ENCODE measurements around the gene MGMT.

Gene MGMT

DNA sequence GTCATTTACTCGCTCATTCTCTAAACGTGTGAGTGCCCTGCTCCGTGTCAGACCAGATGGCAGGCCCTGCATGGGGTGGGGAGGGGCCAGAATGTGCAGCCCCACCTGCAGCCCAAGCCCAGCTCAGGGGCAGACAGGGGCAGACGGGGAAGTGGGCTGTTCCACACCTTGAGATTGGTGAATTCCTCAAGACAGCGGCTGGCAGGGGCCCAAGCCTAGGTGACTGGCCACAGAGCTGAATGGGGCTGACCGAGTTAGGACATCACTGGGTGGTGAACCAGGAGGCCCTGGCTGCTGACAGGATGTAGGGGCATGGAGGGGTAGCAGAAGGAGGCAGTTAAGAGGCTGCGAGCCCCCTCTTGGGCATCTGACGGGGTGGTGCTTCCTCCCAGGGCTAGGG lies 79.1 kb downstream of the MGMT start:
- no peak for DNase-seq

DNA sequence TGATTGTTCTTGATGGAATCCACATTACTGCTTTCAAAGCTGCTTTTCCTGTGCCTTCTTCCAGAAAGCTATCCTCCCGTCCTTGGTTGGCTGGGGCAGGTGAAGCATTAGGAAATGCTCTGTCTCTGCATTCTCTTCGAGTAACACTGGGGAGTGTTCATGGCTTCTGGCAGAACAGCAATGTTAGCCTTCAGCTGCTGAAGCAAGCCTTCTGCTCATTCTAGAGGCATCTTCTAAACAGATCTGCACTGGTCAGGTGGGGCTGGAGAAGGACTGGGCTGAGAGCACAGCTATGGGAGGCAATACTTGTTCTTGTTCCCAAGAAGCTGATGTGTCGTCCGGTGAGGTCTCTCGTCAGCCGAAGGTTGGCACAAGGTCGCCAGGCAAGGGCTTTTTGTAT lies 80.6 kb downstream of the MGMT start:
- DNase-seq = no peak

GRCh38 chr10:129548600-129548999 lies 81.6 kb downstream of the MGMT start:
- DNase-seq = no peak

- no peak for DNase-seq
These were observed 83.0 kb downstream of the MGMT start for GRCh38 chr10:129550076-129550475.

- no peak for DNase-seq
These were observed 83.6 kb downstream of the MGMT start for GRCh38 chr10:129550658-129551057.

DNA sequence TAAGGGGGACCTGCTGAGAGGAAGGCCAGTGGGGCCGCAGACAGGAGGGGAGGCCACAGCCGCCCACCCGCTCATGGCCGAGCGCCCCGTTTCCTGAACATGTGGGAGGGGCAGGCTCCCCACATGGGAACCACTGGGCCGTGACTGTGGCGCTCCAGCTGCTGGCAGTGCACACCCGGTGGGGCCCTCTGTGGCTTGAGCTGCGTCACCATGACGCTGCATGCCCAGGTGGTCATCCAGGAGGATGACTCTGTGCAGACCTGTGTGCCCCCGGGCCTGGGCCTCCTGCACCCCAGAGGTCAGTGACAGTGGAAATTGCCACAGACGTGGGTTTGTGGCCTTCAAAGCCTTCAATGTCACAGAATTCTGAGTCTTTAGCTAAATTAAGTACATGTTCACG lies 85.1 kb downstream of the MGMT start:
- no peak for DNase-seq

GRCh38 chr10:129553928-129554327 lies 86.9 kb downstream of the MGMT start:
- DNase-seq = no peak

DNA sequence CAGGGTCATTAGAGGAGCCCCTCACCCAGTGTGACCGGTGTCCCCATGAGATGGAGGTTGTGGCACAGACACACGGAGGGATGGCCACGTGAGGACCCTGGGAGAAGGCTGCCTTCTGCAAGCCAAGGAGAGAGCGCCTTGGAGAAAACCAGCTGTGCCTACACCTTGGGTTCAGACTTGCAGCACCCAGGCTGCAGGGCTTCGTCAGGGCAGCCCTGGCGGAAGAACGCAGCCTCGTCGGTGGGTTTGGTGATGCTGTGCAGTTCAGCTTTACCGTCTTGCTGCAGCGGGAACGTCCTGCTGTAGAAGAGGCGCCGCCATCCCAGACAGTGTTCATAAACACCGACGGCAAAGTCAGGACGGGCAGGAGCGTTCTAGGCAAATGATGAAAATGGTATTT lies 89.3 kb downstream of the MGMT start:
- DNase-seq = no peak

DNA sequence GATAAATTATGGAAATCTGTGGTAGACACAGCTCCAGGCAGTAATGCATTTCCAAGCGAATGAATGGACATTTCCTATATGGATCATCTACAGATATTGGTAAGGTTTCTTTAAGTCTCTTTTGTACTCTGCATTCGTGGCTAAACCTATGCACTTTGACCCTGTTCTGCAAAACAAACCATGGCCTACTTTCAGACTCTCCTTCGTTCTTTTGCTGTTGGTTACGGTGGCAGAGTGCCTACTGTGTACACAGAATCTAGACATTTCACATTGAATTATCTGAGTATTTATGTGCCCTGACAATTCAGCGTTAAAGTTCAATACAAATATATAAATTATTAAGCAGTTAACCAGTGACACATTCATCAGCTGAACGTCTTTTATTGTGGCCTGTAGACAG lies 93.3 kb downstream of the MGMT start:
- no peak for DNase-seq

- DNase-seq = no peak
These were observed 95.4 kb downstream of the MGMT start for GRCh38 chr10:129562487-129562886.

- DNase-seq = no peak
These were observed 97.9 kb downstream of the MGMT start for GRCh38 chr10:129564923-129565322.

DNA sequence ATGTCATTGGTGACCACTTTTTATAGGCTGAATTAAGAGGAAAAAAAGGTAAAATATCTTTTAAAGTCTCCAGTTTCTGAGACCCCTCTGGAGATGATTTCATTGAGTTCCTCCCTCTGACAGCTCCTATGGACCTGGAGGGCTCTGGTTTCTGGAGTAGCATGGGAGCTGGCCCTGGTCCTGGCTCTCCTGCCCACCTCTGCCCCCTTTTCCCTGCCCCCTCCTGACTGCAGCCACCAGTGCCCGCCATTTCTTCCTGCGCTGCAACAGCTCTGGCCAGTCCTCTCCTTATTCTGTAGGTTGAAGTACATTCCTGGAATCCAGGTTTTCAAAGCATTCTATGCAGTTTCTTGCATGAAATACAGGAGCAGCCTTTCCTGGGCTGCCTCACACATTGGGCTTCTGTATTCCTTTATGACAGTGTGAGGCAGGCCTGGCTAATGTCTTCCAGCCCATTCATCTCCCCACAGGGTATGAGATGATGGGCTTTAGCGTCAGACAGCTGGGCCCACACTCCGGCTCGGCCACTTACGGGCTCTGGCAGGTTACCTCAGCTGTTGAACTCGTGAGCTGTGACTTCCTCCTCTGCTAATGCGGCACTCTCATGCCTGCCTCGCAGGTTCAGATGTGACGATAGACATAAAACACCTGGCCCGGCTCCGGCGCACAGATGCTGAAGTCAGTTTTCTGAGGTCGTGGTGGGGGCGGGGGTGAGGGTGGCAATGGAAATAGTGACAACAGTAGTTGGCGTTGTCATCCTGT lies 101.7 kb downstream of the MGMT start:
- DNase-seq = no peak

DNA sequence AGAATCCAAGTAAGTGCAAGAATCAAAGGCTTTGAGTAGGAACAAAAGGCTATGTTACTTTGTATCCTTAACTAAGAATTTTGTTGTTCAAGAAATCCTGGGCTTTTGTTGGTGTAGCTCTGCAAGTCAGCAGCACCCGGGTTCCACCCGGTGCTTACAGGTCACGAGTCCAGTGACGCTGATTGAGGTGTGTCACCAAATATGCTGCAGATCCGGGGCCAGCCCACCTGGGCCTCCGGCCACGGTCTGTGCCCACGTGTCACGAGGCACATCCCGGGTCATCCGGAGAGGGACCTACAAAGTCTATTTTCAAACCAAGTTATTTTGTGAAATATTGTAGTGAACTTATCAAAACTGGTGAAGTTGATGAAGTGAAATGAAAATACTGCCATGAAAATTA lies 103.1 kb downstream of the MGMT start:
- DNase-seq = no peak

- DNase-seq = no peak
These were observed 112.2 kb downstream of the MGMT start for GRCh38 chr10:129579228-129579627.

- DNase-seq = peak; percentile 18
These were observed 113.0 kb downstream of the MGMT start for GRCh38 chr10:129580010-129580409.

- no peak for DNase-seq
These were observed 113.9 kb downstream of the MGMT start for GRCh38 chr10:129580901-129581300.

DNA sequence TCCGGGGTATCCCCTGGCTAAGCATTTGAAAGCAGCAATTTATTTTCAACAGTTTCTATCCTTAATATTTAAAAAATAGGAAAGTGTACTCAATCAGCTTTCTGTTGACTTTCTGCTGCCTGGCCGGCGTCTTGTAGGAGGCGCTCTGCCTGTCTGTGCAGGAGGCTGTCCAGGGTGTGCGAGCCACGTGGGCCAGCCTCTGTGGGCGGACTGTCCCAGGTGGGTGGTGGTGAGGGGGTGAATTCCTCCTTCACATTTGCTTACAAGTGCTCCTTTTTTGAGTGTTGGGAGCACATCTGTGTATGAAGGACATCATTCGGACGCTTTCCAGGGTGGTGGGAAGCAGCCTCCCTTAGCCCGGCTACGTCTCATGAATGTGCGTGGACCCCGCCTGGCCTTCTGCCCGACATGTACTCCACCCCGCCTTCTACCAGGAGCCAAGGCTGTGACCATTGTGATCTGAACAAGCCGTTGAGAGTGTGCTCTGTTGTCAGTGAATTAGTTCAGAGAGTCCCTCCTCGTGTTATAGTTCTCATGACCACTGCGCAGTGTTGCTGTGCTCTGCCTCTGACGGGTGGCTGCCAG lies 114.9 kb downstream of the MGMT start:
- DNase-seq = no peak

GRCh38 chr10:129583831-129584230 lies 116.8 kb downstream of the MGMT start:
- DNase-seq = no peak

GRCh38 chr10:129586898-129587443 lies 119.9 kb downstream of the MGMT start:
- no peak for DNase-seq

DNA sequence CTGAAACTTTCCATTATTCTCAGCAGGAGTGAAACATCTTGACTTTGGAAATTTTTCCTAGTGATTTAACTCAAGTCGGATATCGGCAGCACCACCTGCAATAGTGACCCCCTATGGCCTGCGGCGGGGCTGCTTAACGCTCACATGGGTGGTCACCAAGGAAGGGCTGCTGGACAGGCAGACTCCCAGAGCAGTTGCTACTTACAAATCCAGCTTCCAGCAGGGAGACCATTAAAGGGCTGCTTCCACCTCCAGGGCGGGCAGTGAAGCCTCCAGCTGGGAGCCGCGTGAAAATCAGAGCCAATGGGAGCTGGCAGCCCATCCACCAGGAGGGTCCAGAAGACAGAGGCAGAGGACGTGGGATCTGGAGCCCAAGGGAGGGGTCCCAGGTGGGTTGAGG lies 122.5 kb downstream of the MGMT start:
- DNase-seq = no peak

GRCh38 chr10:129593953-129594352 lies 126.9 kb downstream of the MGMT start:
- no peak for DNase-seq

DNA sequence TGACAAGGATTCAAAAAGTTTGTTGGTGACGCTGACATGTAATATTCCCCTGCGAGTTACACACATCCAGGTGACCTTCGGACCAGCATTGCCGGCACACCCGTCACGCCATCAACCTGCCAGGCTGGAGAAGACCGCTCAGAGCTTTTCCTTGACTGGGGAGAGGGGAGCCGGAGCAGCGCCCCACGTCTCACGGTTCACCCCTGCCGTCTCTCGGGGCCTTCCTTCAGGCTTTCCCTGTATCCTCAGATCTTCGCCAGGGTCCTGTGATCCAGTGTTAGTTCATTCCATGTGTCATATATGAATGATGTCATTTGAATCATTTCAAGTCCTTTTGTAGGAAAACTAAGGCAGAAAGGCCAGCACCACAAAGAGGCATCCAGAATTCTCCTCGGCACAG lies 127.8 kb downstream of the MGMT start:
- no peak for DNase-seq

DNA sequence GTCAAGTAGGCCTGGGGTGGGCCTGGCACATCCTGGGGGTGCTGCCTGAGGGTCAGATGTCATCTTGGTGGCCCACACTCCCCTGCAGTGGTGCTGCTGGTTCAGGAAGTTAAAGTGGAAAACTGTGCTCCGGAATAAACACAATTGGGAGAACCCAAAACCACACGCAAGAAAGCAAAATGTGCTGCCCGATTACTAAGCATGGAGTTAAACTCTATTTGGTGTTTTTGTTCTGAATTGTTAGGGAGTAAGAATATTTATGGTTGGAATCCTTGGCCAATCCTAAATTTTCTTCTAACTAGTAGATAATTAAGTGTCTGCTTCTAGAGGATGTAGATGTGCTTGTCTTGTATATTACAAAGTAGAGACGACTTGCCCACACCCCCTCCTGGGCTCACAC lies 131.4 kb downstream of the MGMT start:
- DNase-seq = no peak

DNA sequence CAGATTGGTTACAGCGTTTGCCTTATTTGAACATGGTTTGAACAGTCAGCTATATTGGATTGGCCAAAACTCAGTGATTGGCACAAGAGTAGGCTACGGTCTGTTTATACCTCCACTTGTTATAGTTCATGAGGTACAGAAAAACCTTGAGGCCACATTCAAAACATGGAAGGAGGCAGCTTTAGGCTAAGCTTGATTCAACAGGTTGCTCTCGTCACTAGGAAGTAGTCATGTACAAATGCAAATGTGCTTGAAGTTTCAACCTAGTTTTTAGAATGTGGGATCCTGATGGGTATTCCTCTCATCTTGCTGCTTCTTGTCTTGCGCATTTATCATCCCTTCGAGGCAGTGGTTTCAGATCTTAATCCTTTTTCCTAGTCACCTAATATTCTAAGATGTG lies 132.1 kb downstream of the MGMT start:
- DNase-seq = no peak

DNA sequence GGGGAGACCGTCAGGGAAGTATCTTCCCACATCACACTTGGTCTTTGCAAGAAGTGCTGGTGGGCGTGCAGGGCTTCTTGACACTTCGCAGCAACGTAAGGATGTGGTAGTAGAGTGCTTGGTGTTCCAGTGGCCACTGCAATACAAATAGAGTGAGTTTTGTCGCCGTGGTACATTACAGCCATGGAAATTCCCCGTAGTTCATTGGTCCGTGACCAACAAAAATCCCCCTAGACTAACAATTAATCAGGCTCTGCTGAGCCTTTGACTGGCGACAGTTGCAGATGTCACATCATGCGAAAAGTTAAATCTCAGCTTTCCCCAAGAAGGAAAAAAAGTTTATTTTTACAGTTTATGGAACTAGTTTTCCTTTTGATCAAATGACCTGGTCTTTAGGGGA lies 134.7 kb downstream of the MGMT start:
- no peak for DNase-seq
